ENCODE measurements around the gene SMIM36.
A peak's percentile ranks its signal among the peaks of the same experiment; 100 is the strongest.
"Not testable (repeated sequence)": the region's sequence is repeated elsewhere in the genome, so short reads cannot be mapped to it uniquely, and the experiment has no call there.

Gene SMIM36

GRCh38 chr17:55435408-55435807 lies 75.8 kb downstream of the SMIM36 start:
- no peak for TF ChIP-seq CTCF (IDR thresholded peaks at IDR 0.05; ENCODE audit: low read length, missing control alignments)
- no peak overlapping the region for H3K4me3 ChIP-seq (replicated peaks; ENCODE audit: low read depth, low read length)
- no peak for DNase-seq (ENCODE audit: low read depth)

- no peak overlapping the region for H3K4me3 ChIP-seq (replicated peaks; ENCODE audit: low read depth, low read length)
- no peak for TF ChIP-seq CTCF (IDR thresholded peaks at IDR 0.05; ENCODE audit: low read length, missing control alignments)
- DNase-seq (ENCODE audit: low read depth), result no peak
Observed at GRCh38 chr17:55434721-55435120, 76.5 kb downstream of the SMIM36 start.

- DNase-seq (ENCODE audit: low read depth), result peak; percentile 96
- TF ChIP-seq CTCF (IDR thresholded peaks at IDR 0.05; ENCODE audit: low read length, missing control alignments), result no peak
- no peak overlapping the region for H3K4me3 ChIP-seq (replicated peaks; ENCODE audit: low read depth, low read length)
Observed at GRCh38 chr17:55433629-55434422, 77.4 kb downstream of the SMIM36 start.

- no peak for TF ChIP-seq CTCF (IDR thresholded peaks at IDR 0.05; ENCODE audit: low read length, missing control alignments)
Observed at GRCh38 chr17:55433029-55433628, 78.1 kb downstream of the SMIM36 start.

GRCh38 chr17:55432358-55433028 lies 78.8 kb downstream of the SMIM36 start:
- no peak for TF ChIP-seq CTCF (IDR thresholded peaks at IDR 0.05; ENCODE audit: low read length, missing control alignments)
- DNase-seq (ENCODE audit: low read depth), result no peak
- no peak overlapping the region for H3K4me3 ChIP-seq (replicated peaks; ENCODE audit: low read depth, low read length)

More at GRCh38 chr17:55433029-55433628, 78.1 kb downstream of the SMIM36 start:
- DNase-seq (ENCODE audit: low read depth), result no peak
- H3K4me3 ChIP-seq (replicated peaks; ENCODE audit: low read depth, low read length), result no peak overlapping the region

GRCh38 chr17:55431914-55432313 lies 79.3 kb downstream of the SMIM36 start:
- DNase-seq (ENCODE audit: low read depth); H3K4me3 ChIP-seq (replicated peaks; ENCODE audit: low read depth, low read length): not testable (repeated sequence)

- DNase-seq (ENCODE audit: low read depth), result no peak
- H3K4me3 ChIP-seq (replicated peaks; ENCODE audit: low read depth, low read length), result no peak overlapping the region
- TF ChIP-seq CTCF (IDR thresholded peaks at IDR 0.05; ENCODE audit: low read length, missing control alignments), result no peak
Observed at GRCh38 chr17:55430541-55431288, 80.5 kb downstream of the SMIM36 start.
